ENCODE data around the gene GALNT18. TPM values are rescaled to one million over a fixed set of nuclear protein-coding genes. Genes with fewer than 3 reads are reported as not detected.

The GALNT18 gene
- total RNA-seq, 2 donors from 2014 or later, result 29.4 to 105 TPM

DNA sequence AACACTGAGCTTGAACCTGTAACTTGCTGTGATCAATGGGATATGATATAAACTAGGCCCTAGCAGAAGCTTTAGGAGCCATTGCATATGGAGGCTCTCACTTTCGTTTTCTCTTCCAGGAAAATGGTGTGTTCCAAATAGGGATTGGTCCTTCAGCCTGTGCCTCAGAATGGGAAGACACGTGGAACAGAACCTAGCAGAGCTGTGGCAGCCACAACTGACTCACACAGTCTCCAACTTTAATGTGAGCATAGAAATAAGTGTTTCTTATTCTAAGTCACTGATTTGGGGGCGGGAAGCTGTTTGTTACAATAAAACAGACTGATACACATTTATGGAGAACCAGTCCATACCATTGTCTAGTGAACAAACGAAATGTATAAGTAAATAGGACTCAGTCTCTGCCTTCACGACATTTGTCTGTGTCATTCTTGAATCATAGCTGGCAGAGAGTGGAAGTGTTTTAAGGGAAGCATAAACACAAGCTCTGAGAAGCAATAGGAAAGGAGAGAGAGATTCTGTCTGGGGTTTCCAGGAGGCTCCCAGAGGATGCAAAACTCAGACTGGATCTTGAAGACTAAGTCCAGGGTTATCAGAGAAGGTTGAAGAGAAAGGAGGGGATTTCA is 97.3 kb downstream of the GALNT18 start:
- Histone ChIP-seq H3K4me3 (no peak overlapping the region), H3K9me3 (no peaks in the 10 kb centered on the region), H3K27ac (no peak overlapping the region), H3K4me1 (replicated peaks) (no peaks in the 10 kb centered on the region), H3K27me3 (replicated peaks; ENCODE audit: insufficient read depth) (no peaks in the 10 kb centered on the region), H3K36me3 (no peaks in the 10 kb centered on the region)
- 84% methylated on average over 5 of the region's 5 CpGs for WGBS
- DNase-seq (ENCODE audit: low spot score), result no peak
- TF ChIP-seq POLR2A (IDR thresholded peaks at IDR 0.05), result no peak
- no peak for TF ChIP-seq POLR2AphosphoS5 (IDR thresholded peaks at IDR 0.05)
- TF ChIP-seq, protein P1, sequence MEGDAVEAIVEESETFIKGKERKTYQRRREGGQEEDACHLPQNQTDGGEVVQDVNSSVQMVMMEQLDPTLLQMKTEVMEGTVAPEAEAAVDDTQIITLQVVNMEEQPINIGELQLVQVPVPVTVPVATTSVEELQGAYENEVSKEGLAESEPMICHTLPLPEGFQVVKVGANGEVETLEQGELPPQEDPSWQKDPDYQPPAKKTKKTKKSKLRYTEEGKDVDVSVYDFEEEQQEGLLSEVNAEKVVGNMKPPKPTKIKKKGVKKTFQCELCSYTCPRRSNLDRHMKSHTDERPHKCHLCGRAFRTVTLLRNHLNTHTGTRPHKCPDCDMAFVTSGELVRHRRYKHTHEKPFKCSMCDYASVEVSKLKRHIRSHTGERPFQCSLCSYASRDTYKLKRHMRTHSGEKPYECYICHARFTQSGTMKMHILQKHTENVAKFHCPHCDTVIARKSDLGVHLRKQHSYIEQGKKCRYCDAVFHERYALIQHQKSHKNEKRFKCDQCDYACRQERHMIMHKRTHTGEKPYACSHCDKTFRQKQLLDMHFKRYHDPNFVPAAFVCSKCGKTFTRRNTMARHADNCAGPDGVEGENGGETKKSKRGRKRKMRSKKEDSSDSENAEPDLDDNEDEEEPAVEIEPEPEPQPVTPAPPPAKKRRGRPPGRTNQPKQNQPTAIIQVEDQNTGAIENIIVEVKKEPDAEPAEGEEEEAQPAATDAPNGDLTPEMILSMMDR (IDR thresholded peaks at IDR 0.05), result no peak
- intact Hi-C loops (cut with DNase I), result no loop called here

DNA sequence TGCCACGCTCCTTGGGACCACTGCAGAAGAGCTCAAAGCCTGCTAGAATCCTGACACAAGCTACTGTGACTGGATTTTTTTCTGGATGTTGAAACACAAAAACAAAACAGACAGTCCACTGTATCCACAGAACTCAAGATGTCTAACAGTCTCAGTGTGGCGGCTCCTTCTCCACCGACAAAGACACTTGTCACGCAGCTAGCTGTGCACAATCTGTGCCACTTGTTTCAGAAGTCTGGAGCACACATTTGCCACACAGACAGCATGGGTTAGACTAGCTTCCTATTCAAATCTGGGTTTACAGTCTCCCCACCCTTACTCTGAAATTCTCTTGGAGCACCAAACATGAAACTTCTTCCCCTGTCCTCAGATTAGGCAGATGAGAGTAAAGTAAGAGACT is 99.2 kb downstream of the GALNT18 start:
- DNase-seq (ENCODE audit: low spot score), result no peak
- Histone ChIP-seq H3K27ac (no peak overlapping the region), H3K36me3 (no peaks in the 10 kb centered on the region), H3K4me3 (no peak overlapping the region), H3K9me3 (no peaks in the 10 kb centered on the region), H3K4me1 (replicated peaks) (no peaks in the 10 kb centered on the region), H3K27me3 (replicated peaks; ENCODE audit: insufficient read depth) (no peaks in the 10 kb centered on the region)
- TF ChIP-seq, protein P1 (IDR thresholded peaks at IDR 0.05), result no peak
- TF ChIP-seq POLR2A (IDR thresholded peaks at IDR 0.05) (no peak), POLR2AphosphoS5 (IDR thresholded peaks at IDR 0.05) (no peak)
- WGBS, result 97% methylated on average over 4 of the region's 4 CpGs
- intact Hi-C loops (cut with DNase I), result no loop called here

DNA sequence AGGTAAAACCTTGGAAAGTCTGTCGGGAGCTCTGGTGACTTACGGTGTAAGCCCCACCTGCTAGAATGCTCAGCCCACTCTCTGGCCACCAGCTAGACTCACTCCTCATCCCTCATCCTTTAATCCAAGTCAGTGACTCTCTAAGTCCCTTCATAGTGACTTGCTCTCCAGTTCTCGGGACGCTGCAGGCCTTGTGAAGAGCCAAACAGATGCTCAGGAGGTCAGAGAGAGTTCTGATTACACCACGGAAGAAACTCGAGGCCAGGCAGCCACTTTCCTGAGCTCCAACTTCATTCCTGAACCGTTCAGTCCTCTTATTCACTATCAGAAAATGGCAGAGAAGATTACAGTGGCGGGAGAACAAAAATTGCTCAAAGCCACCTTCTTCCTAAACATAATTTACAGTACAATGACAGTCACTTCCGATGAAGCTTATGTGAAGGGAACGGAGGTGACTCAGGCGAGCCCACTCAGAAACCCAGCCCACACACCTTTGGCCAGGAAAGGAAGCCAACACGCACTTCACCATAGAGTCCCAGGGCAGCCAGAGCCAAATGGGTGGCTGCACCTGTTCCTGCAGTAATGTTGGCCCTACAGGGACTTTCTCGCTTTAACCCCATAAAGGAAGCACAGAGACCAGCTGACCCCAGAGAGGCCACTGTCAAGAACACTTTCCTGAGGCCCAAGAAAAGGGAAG is 100.4 kb downstream of the GALNT18 start:
- Histone ChIP-seq H3K9me3 (no peaks in the 10 kb centered on the region), H3K4me3 (no peak overlapping the region), H3K27ac (no peak overlapping the region), H3K4me1 (replicated peaks) (no peaks in the 10 kb centered on the region), H3K36me3 (no peaks in the 10 kb centered on the region), H3K27me3 (replicated peaks; ENCODE audit: insufficient read depth) (no peaks in the 10 kb centered on the region)
- no peak for DNase-seq (ENCODE audit: low spot score)
- WGBS, result 81% methylated on average over 13 of the region's 13 CpGs
- TF ChIP-seq POLR2AphosphoS5 (IDR thresholded peaks at IDR 0.05) (no peak), POLR2A (IDR thresholded peaks at IDR 0.05) (no peak)
- TF ChIP-seq, protein P1 (IDR thresholded peaks at IDR 0.05), result no peak
- intact Hi-C loops (cut with DNase I), result no loop called here

DNA sequence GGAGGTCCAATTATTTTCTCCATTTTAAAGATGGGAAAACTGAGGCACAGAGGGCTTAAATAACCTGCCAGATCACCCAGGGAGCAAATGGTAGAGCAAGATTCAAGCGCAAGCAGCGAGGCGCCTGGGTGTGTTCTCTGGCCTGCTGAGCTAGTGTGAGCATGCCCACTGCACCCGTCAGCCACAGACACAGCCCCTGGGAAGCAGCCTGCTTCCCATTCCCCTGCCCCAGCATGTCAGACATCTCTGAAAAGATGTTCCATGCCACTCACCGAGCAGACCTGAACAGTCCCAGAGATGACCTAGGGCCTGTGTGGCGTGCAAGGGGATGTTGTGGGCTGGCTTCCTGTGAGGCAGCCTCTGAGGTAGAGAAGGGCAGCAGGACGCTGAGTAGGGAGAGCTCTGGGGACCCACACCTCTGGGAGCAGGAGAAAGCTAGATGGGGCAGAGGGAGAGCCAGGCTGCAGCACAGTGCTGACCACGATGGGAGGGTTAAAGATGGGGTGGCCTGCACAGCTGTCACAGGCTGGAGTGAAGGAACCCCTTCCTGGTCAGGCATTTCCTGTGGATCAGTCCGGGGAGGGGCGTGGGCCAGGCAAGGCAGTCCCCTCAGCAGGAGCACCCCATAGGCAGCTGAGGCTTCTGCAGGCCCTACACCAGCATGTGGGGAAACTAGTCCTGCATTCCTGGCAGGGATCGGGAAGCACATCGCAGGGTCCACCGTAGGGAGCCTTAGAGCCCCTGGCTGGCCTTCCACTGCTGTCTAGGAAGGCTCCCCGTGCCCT is 101.4 kb downstream of the GALNT18 start:
- no peak for TF ChIP-seq POLR2AphosphoS5 (IDR thresholded peaks at IDR 0.05)
- TF ChIP-seq POLR2A (IDR thresholded peaks at IDR 0.05), result no peak
- TF ChIP-seq, protein P1 (IDR thresholded peaks at IDR 0.05), result no peak
- WGBS, result 79% methylated on average over 14 of the region's 14 CpGs
- no peak overlapping the region for H3K27ac ChIP-seq
- H3K27me3 ChIP-seq (replicated peaks; ENCODE audit: insufficient read depth), result no peaks in the 10 kb centered on the region
- no peak overlapping the region for H3K4me3 ChIP-seq
- H3K9me3 ChIP-seq, result no peaks in the 10 kb centered on the region
- intact Hi-C loops (cut with DNase I), result no loop called here
- H3K4me1 ChIP-seq (replicated peaks), result no peaks in the 10 kb centered on the region
- DNase-seq (ENCODE audit: low spot score), result no peak
- no peaks in the 10 kb centered on the region for H3K36me3 ChIP-seq

All from prostate gland (tissue), 2 donors.